Neuronal stem cell (in vitro differentiated cells): ENCODE data around the gene PSAT1.

Source experiments
- DNase-seq: peaks from one replicate; pipeline ENCODE4 v3.0.0-alpha.2; 2013; ENCODE audit warnings: low spot score
- H2AFZ ChIP-seq: one replicate; pipeline ENCODE4 v1.6.1; 2013; ENCODE audit warnings: mild to moderate bottlenecking, low read length, inconsistent platforms
- H2AK5ac ChIP-seq: 2 replicates; pipeline ENCODE4 v1.6.1; 2013; ENCODE audit warnings: low read depth, mild to moderate bottlenecking, inconsistent platforms, low read length, moderate library complexity, mixed read lengths
- H2BK120ac ChIP-seq: 2 replicates; pipeline ENCODE4 v1.6.1; 2013; ENCODE audit warnings: low read depth, mild to moderate bottlenecking, inconsistent platforms, low read length, moderate library complexity, mixed read lengths
- H2BK12ac ChIP-seq: one replicate; pipeline ENCODE4 v1.6.1; 2013; ENCODE audit warnings: low read length, inconsistent platforms
- H2BK15ac ChIP-seq: 2 replicates; pipeline ENCODE4 v1.6.1; 2013; ENCODE audit warnings: mild to moderate bottlenecking, low read length, inconsistent platforms, mixed read lengths
- H2BK5ac ChIP-seq: one replicate; pipeline ENCODE4 v1.6.1; 2013; ENCODE audit warnings: inconsistent platforms, mild to moderate bottlenecking, low read length, moderate library complexity
- H3K14ac ChIP-seq: one replicate; pipeline ENCODE4 v1.6.1; 2013; ENCODE audit warnings: low read length, inconsistent platforms
- H3K18ac ChIP-seq: 2 replicates; pipeline ENCODE4 v1.6.1; 2013; ENCODE audit warnings: low read length, inconsistent platforms
- H3K23ac ChIP-seq: 2 replicates; pipeline ENCODE4 v1.6.1; 2013; ENCODE audit warnings: low read depth, mild to moderate bottlenecking, mixed read lengths, low read length, inconsistent platforms; ENCODE audit not compliant: poor library complexity
- H3K27ac ChIP-seq: replicated peaks from 3 replicates; pipeline ENCODE4 v1.5.1; 2013; ENCODE audit warnings: low read length, inconsistent platforms
- H3K27me3 ChIP-seq, 3 experiments: 2 replicates each; pipeline ENCODE4 v1.6.1; 2013; ENCODE audit warnings: low read length in 3 of 3, mild to moderate bottlenecking in 2 of 3, inconsistent platforms in 1 of 3, low read depth in 1 of 3, mixed read lengths in 1 of 3, moderate library complexity in 1 of 3; ENCODE audit not compliant: control insufficient read depth in 3 of 3, insufficient read depth in 3 of 3
- H3K36me3 ChIP-seq, 2 donors: replicated peaks in 1 of 2; 2 replicates each; pipeline ENCODE4 v1.6.1; 2013; ENCODE audit warnings: low read length in 2 of 2; ENCODE audit not compliant: control insufficient read depth in 2 of 2, insufficient read depth in 2 of 2
- H3K4ac ChIP-seq: 2 replicates; pipeline ENCODE4 v1.6.1; 2013; ENCODE audit warnings: inconsistent platforms, mild to moderate bottlenecking, low read length, moderate library complexity
- H3K4me1 ChIP-seq, 2 donors: 1 replicate in 1 of 2; 2 replicates in 1 of 2; pipeline ENCODE4 v1.6.1; 2013; ENCODE audit warnings: low read length in 2 of 2, low read depth in 1 of 2; ENCODE audit not compliant: control insufficient read depth in 2 of 2, insufficient read depth in 1 of 2
- H3K4me2 ChIP-seq: one replicate; pipeline ENCODE4 v1.6.1; 2013; ENCODE audit warnings: mild to moderate bottlenecking, low read length, inconsistent platforms; ENCODE audit not compliant: insufficient read depth, poor library complexity, severe bottlenecking
- H3K4me3 ChIP-seq, 2 donors: 2 replicates each; pipeline ENCODE4 v1.5.1; 2013; ENCODE audit warnings: low read length in 2 of 2, mild to moderate bottlenecking in 2 of 2, inconsistent platforms in 1 of 2, moderate library complexity in 1 of 2
- H3K79me1 ChIP-seq: one replicate; pipeline ENCODE4 v1.6.1; 2013; ENCODE audit warnings: low read depth, mild to moderate bottlenecking, inconsistent platforms, low read length, moderate library complexity
- H3K9ac ChIP-seq: one replicate; pipeline ENCODE4 v1.6.1; 2013; ENCODE audit warnings: mild to moderate bottlenecking, low read depth, low read length, inconsistent platforms; ENCODE audit not compliant: poor library complexity
- H3K9me3 ChIP-seq, 2 donors: replicated peaks in 1 of 2; 2 replicates each; pipeline versions ENCODE3 to v1.6.1; 2013; ENCODE audit warnings: low read length in 2 of 2, mild to moderate bottlenecking in 2 of 2, inconsistent platforms in 1 of 2, low read depth in 1 of 2, mixed read lengths in 1 of 2, moderate library complexity in 1 of 2; ENCODE audit not compliant: control insufficient read depth in 2 of 2, insufficient read depth in 1 of 2
- H4K8ac ChIP-seq: one replicate; pipeline ENCODE4 v1.6.1; 2013; ENCODE audit warnings: low read depth, mild to moderate bottlenecking, inconsistent platforms, low read length, moderate library complexity
- H4K91ac ChIP-seq: one replicate; pipeline ENCODE4 v1.6.1; 2013; ENCODE audit warnings: low read length, low read depth, mild to moderate bottlenecking, inconsistent platforms; ENCODE audit not compliant: poor library complexity
- WGBS, 2 donors: extraction: QIAGEN DNeasy Blood & Tissue Kit; methylation state at CpG; one replicate each; pipeline ENCODE4 v1.1.7; 2013; ENCODE audit warnings: missing lambda C conversion rate in 2 of 2, mixed read lengths in 1 of 2; ENCODE audit not compliant: insufficient read length in 2 of 2, insufficient replicate concordance in 1 of 2; ENCODE audit errors: extremely low coverage in 2 of 2; 5-methylcytosine and 5-hydroxymethylcytosine counted together

Gene PSAT1

GRCh38 chr9:78300209-78300608 is 3.3 kb downstream of the PSAT1 start:
- Histone ChIP-seq H2BK12ac (no peak overlapping the region), H3K27me3 (no peaks in the 10 kb centered on the region), H3K4me1 (peaks cover 5 to 6% of the 10 kb centered on the region in 2 donors), H2BK120ac (no peak overlapping the region), H4K8ac (no peak overlapping the region), H2AK5ac (no peak overlapping the region), H3K4me2 (no peak overlapping the region), H3K23ac (no peak overlapping the region), H2BK5ac (no peak overlapping the region), H3K27ac (no peak overlapping the region), H2BK15ac (no peak overlapping the region), H3K18ac (no peak overlapping the region), H3K9ac (no peak overlapping the region), H3K79me1 (peaks cover 7% of the 10 kb centered on the region), H3K9me3 (no peaks in the 10 kb centered on the region), H3K14ac (no peak overlapping the region), H3K36me3 (peaks cover 24 to 60% of the 10 kb centered on the region in 2 donors), H2AFZ (no peak overlapping the region), H3K4ac (no peak overlapping the region), H4K91ac (no peak overlapping the region), H3K4me3 (no peak overlapping the region)
- no peak for DNase-seq
- no CpG with 5 or more reads among the region's 6 CpGs for WGBS, 2 donors

- no CpG with 5 or more reads among the region's 2 CpGs for WGBS, 2 donors
- Histone ChIP-seq H2BK15ac (no peak overlapping the region), H2BK12ac (no peak overlapping the region), H2AK5ac (no peak overlapping the region), H4K91ac (no peak overlapping the region), H3K4me1 (peaks cover 0 to 2% of the 10 kb centered on the region in 2 donors), H3K4me3 (no peak overlapping the region), H2BK5ac (no peak overlapping the region), H3K18ac (no peak overlapping the region), H3K36me3 (peaks cover 34 to 73% of the 10 kb centered on the region in 2 donors), H3K27ac (no peak overlapping the region), H3K27me3 (no peaks in the 10 kb centered on the region), H3K14ac (no peak overlapping the region), H3K4me2 (no peak overlapping the region), H4K8ac (no peak overlapping the region), H2BK120ac (no peak overlapping the region), H3K23ac (no peak overlapping the region), H3K79me1 (peaks cover 7% of the 10 kb centered on the region), H3K9ac (no peak overlapping the region), H3K9me3 (no peaks in the 10 kb centered on the region), H2AFZ (no peak overlapping the region), H3K4ac (no peak overlapping the region)
- no peak for DNase-seq
These were observed 4.5 kb downstream of the PSAT1 start for GRCh38 chr9:78301466-78301865.

- peaks cover 2% of the 10 kb centered on the region for H3K79me1 ChIP-seq
- no peak overlapping the region for H3K23ac ChIP-seq
- H4K91ac ChIP-seq: no peak overlapping the region
- peaks cover 0 to 2% of the 10 kb centered on the region in 2 donors for H3K4me1 ChIP-seq
- no peak overlapping the region for H3K27ac ChIP-seq
- no peak overlapping the region for H2BK120ac ChIP-seq
- no peaks in the 10 kb centered on the region for H3K27me3 ChIP-seq
- peaks cover 51 to 94% of the 10 kb centered on the region in 2 donors for H3K36me3 ChIP-seq
- H2BK15ac ChIP-seq: no peak overlapping the region
- H3K9ac ChIP-seq: no peak overlapping the region
- DNase-seq: no peak
- no peak overlapping the region for H4K8ac ChIP-seq
- no peak overlapping the region for H2AK5ac ChIP-seq
- no CpG with 5 or more reads among the region's 3 CpGs for WGBS, 2 donors
- no peak overlapping the region for H3K4me2 ChIP-seq
- no peak overlapping the region for H3K4ac ChIP-seq
- H3K4me3 ChIP-seq: no peak overlapping the region
- H3K18ac ChIP-seq: no peak overlapping the region
- H2AFZ ChIP-seq: no peak overlapping the region
- no peak overlapping the region for H2BK12ac ChIP-seq
- H3K14ac ChIP-seq: no peak overlapping the region
- H3K9me3 ChIP-seq: no peaks in the 10 kb centered on the region
- H2BK5ac ChIP-seq: no peak overlapping the region
These were observed 6.6 kb downstream of the PSAT1 start for GRCh38 chr9:78303377-78304062.

- H3K4me1 ChIP-seq: peaks cover 0 to 2% of the 10 kb centered on the region in 2 donors
- H4K8ac ChIP-seq: no peak overlapping the region
- no peaks in the 10 kb centered on the region for H3K27me3 ChIP-seq
- DNase-seq: no peak
- H3K18ac ChIP-seq: no peak overlapping the region
- H3K14ac ChIP-seq: no peak overlapping the region
- peaks cover 54 to 96% of the 10 kb centered on the region in 2 donors for H3K36me3 ChIP-seq
- H2BK12ac ChIP-seq: no peak overlapping the region
- H3K4me3 ChIP-seq: no peak overlapping the region
- no peak overlapping the region for H3K9ac ChIP-seq
- peaks cover 2% of the 10 kb centered on the region for H3K79me1 ChIP-seq
- WGBS, 2 donors: no CpG with 5 or more reads among the region's 1 CpG
- no peak overlapping the region for H3K4ac ChIP-seq
- H3K9me3 ChIP-seq: no peaks in the 10 kb centered on the region
- H2AFZ ChIP-seq: no peak overlapping the region
- H3K27ac ChIP-seq: no peak overlapping the region
- no peak overlapping the region for H3K23ac ChIP-seq
- no peak overlapping the region for H2AK5ac ChIP-seq
- H2BK120ac ChIP-seq: no peak overlapping the region
- no peak overlapping the region for H2BK5ac ChIP-seq
- H3K4me2 ChIP-seq: no peak overlapping the region
- H4K91ac ChIP-seq: no peak overlapping the region
- H2BK15ac ChIP-seq: no peak overlapping the region
These were observed 7.4 kb downstream of the PSAT1 start for GRCh38 chr9:78304357-78304756.
